Naive thymus-derived CD4-positive, alpha-beta T cell (primary cell): ENCODE measurements around the gene TTC29. TPM values are rescaled to one million over a fixed set of nuclear protein-coding genes. Genes with fewer than 3 reads are reported as not detected.
"Not testable (repeated sequence)": the region's sequence is repeated elsewhere in the genome, so short reads cannot be mapped to it uniquely, and the experiment has no call there.

Experiments used
- ATAC-seq: fragments of 150-1000 bp; cut with Tn5 transposase; 2 replicates; pipeline ENCODE4 v1.10.0; 2021; ENCODE audit warnings: mild to moderate bottlenecking, moderate library complexity
- CTCF ChIA-PET: fragments of 350-600 bp; sonication (Branson Sonifier 250); formaldehyde crosslinking; loops from one replicate; lab custom pipeline; 2021; ENCODE audit warnings: antibody characterized with exemption; lab: Charles Lee
- POLR2A ChIA-PET: fragments of 350-600 bp; sonication (Branson Sonifier 250); formaldehyde crosslinking; loops from one replicate; lab custom pipeline; 2021; ENCODE audit warnings: antibody characterized with exemption, inconsistent platforms; lab: Charles Lee
- DNase-seq, 9 donors: peaks; one replicate each; pipeline versions ENCODE4 v3.0.0 to v3.0.0-alpha.2; 2020 to 2022; ENCODE audit warnings: mixed read lengths in 1 of 9
- H3K27ac ChIP-seq: one replicate; pipeline ENCODE4 v1.7.0; 2013; ENCODE audit warnings: mild to moderate bottlenecking, low read depth, low read length, moderate library complexity
- H3K27me3 ChIP-seq, 2 donors: one replicate each; pipeline ENCODE4 v1.7.0; 2013; ENCODE audit warnings: low read length in 2 of 2, mild to moderate bottlenecking in 2 of 2, moderate library complexity in 2 of 2; ENCODE audit not compliant: control insufficient read depth in 2 of 2, insufficient read depth in 2 of 2
- H3K36me3 ChIP-seq, 3 experiments: 1 replicate in 2 of 3; 2 replicates in 1 of 3; pipeline ENCODE4 v1.7.0; 2013; ENCODE audit warnings: low read length in 3 of 3, mild to moderate bottlenecking in 3 of 3, moderate library complexity in 1 of 3; ENCODE audit not compliant: insufficient read depth in 3 of 3, control insufficient read depth in 2 of 3
- H3K4me1 ChIP-seq, 2 donors: one replicate each; pipeline ENCODE4 v1.7.0; 2013; ENCODE audit warnings: low read length in 2 of 2, mild to moderate bottlenecking in 2 of 2, moderate library complexity in 1 of 2; ENCODE audit not compliant: control insufficient read depth in 2 of 2, insufficient read depth in 2 of 2
- H3K4me3 ChIP-seq: 2 replicates; pipeline ENCODE4 v1.7.0; 2013; ENCODE audit warnings: mild to moderate bottlenecking, low read length
- H3K9me3 ChIP-seq, 3 experiments: 1 replicate in 2 of 3; 2 replicates in 1 of 3; pipeline ENCODE4 v1.7.0; 2013; ENCODE audit warnings: low read length in 3 of 3; ENCODE audit not compliant: control insufficient read depth in 2 of 3
- H3K27ac Mint-ChIP-seq, 9 donors: one replicate each; pipeline ENCODE4 v1.8.0; 2020 to 2022; ENCODE audit warnings: mixed read lengths in 9 of 9, mild to moderate bottlenecking in 8 of 9, moderate library complexity in 5 of 9, inconsistent platforms in 2 of 9
- H3K27me3 Mint-ChIP-seq, 5 donors: one replicate each; pipeline ENCODE4 v1.8.0; 2021 to 2022; ENCODE audit warnings: mixed read lengths in 5 of 5, mild to moderate bottlenecking in 1 of 5
- H3K36me3 Mint-ChIP-seq, 5 donors: one replicate each; pipeline ENCODE4 v1.8.0; 2020 to 2022; ENCODE audit warnings: mixed read lengths in 5 of 5, mild to moderate bottlenecking in 3 of 5, inconsistent platforms in 1 of 5
- H3K4me1 Mint-ChIP-seq, 7 donors: one replicate each; pipeline ENCODE4 v1.8.0; 2020 to 2022; ENCODE audit warnings: mixed read lengths in 7 of 7, mild to moderate bottlenecking in 3 of 7, inconsistent platforms in 1 of 7
- H3K4me3 Mint-ChIP-seq, 10 donors: one replicate each; pipeline ENCODE4 v1.8.0; 2020 to 2022; ENCODE audit warnings: mild to moderate bottlenecking in 10 of 10, mixed read lengths in 10 of 10, moderate library complexity in 6 of 10, inconsistent platforms in 2 of 10
- H3K9me3 Mint-ChIP-seq, 11 donors: one replicate each; pipeline ENCODE4 v1.8.0; 2020 to 2022; ENCODE audit warnings: mixed read lengths in 11 of 11, mild to moderate bottlenecking in 4 of 11, inconsistent platforms in 1 of 11, moderate library complexity in 1 of 11
- intact Hi-C, 2 donors: fragments of 100-400 bp; cut with micrococcal nuclease; formaldehyde crosslinking; loops; one replicate each; pipeline ENCODE4 v1.15.1; 2023
- polyA plus RNA-seq, 2 donors: library from polyadenylated mRNA; unstranded; fragments of 300-500 nt; fragmentation: Illumina TruSeq; gene quantifications; one replicate each; pipeline ENCODE4 v1.2.3, GENCODE V29; 2021
- total RNA-seq, 6 experiments: library from RNA in 5 of 6; stranded (reverse) in 5 of 6; gene quantifications; 1 replicate in 5 of 6; 2 replicates in 1 of 6; pipeline ENCODE4 v1.2.3 and lab custom pipeline; 2021 to 2026

TTC29 gene
- total and polyA plus RNA-seq, 7 experiments from 2014 or later, result not detected

GRCh38 chr4:146776691-146777090 is 169.0 kb downstream of the TTC29 start:
- Mint-ChIP-seq H3K36me3 (no peaks in the 10 kb centered on the region), H3K4me3 (no peak overlapping the region), H3K27me3 (peaks cover 0 to 16% (median 8%) of the 10 kb centered on the region in 5 donors), H3K9me3 (peaks cover 0 to 12% (median 0%) of the 10 kb centered on the region in 11 donors), H3K27ac (no peak overlapping the region), H3K4me1 (no peaks in the 10 kb centered on the region)
- POLR2A ChIA-PET, result no interaction called here
- Histone ChIP-seq H3K4me3 (no peak overlapping the region), H3K4me1 (no peaks in the 10 kb centered on the region), H3K36me3 (no peaks in the 10 kb centered on the region), H3K27ac (no peak overlapping the region), H3K9me3 (no peaks in the 10 kb centered on the region), H3K27me3 (no peaks in the 10 kb centered on the region)
- no peak for DNase-seq
- CTCF ChIA-PET, result no interaction called here
- intact Hi-C loops, result no loop called here
- ATAC-seq, result no peak

GRCh38 chr4:146763560-146763959 is 182.1 kb downstream of the TTC29 start:
- Histone ChIP-seq H3K4me3 (no peak overlapping the region), H3K36me3 (no peaks in the 10 kb centered on the region), H3K27me3 (no peaks in the 10 kb centered on the region), H3K27ac (no peak overlapping the region), H3K9me3 (no peaks in the 10 kb centered on the region), H3K4me1 (no peaks in the 10 kb centered on the region)
- POLR2A ChIA-PET, result no interaction called here
- CTCF ChIA-PET, result interaction anchor here (0.6 kb wide), 1 partner anchor 154 kb away, joined by 3 read pairs; no protein-coding TSS in a partner anchor
- Mint-ChIP-seq H3K36me3 (no peaks in the 10 kb centered on the region), H3K4me3 (no peak overlapping the region), H3K27ac (no peak overlapping the region), H3K9me3 (peaks cover 0 to 9% (median 4%) of the 10 kb centered on the region in 11 donors), H3K4me1 (no peaks in the 10 kb centered on the region), H3K27me3 (peaks cover 0 to 3% (median 0%) of the 10 kb centered on the region in 5 donors)
- ATAC-seq (no peak), DNase-seq (no peak)
- intact Hi-C loops, result no loop called here

- POLR2A ChIA-PET, result no interaction called here
Measured at GRCh38 chr4:146762016-146762415, 183.6 kb downstream of the TTC29 start.

DNA sequence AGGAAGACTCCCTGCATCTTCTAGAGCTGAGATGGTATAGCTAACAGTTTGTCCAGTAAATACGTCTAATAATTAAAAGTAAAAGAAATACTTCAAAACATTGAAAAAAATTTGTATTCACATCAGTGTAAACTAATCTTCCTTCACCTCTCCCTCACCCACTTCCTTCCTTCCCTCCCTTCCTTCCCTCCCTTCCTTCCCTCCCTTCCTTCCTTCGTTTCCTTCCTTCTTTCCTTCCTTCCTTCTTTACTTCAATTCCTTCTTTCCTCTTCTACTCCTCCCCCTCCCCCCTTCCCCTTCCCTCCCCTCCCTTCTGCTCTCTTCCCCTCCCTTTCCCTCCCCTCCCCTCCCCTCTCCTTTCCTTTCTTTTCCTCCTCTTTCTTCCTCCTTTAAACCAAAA is 203.2 kb downstream of the TTC29 start:
- H3K4me1 Mint-ChIP-seq, result no peaks in the 10 kb centered on the region
- Histone ChIP-seq H3K27ac (no peak overlapping the region), H3K4me3 (no peak overlapping the region), H3K9me3 (no peaks in the 10 kb centered on the region), H3K27me3 (no peaks in the 10 kb centered on the region), H3K36me3 (no peaks in the 10 kb centered on the region), H3K4me1 (no peaks in the 10 kb centered on the region)
- H3K27me3 Mint-ChIP-seq, result peaks cover 0 to 21% (median 10%) of the 10 kb centered on the region in 5 donors
- POLR2A ChIA-PET, result no interaction called here
- no peak for DNase-seq
- H3K9me3 Mint-ChIP-seq, result peaks cover 0 to 13% (median under 1%) of the 10 kb centered on the region in 11 donors
- H3K4me3 Mint-ChIP-seq, result no peak overlapping the region
- no peak overlapping the region for H3K27ac Mint-ChIP-seq
- H3K36me3 Mint-ChIP-seq, result peaks cover 0 to 6% (median 0%) of the 10 kb centered on the region in 5 donors
- CTCF ChIA-PET, result no interaction called here
- ATAC-seq, result no peak
- intact Hi-C loops, result no loop called here

More at GRCh38 chr4:146762016-146762415, 183.6 kb downstream of the TTC29 start:
- peaks cover 0 to 5% (median under 1%) of the 10 kb centered on the region in 5 donors for H3K27me3 Mint-ChIP-seq
- H3K9me3 Mint-ChIP-seq, result peaks cover 3 to 22% (median 7%) of the 10 kb centered on the region in 11 donors
- ATAC-seq, result no peak
- CTCF ChIA-PET, result interaction anchor here (0.6 kb wide), 1 partner anchor 19 kb away, joined by 3 read pairs; no protein-coding TSS in a partner anchor
- H3K4me3 Mint-ChIP-seq, result no peak overlapping the region
- no peaks in the 10 kb centered on the region for H3K4me1 Mint-ChIP-seq
- Histone ChIP-seq H3K27ac (no peak overlapping the region), H3K4me1 (no peaks in the 10 kb centered on the region), H3K9me3 (no peaks in the 10 kb centered on the region), H3K4me3 (no peak overlapping the region), H3K36me3 (no peaks in the 10 kb centered on the region), H3K27me3 (no peaks in the 10 kb centered on the region)
- no peak for DNase-seq
- H3K36me3 Mint-ChIP-seq, result no peaks in the 10 kb centered on the region
- intact Hi-C loops, result no loop called here
- no peak overlapping the region for H3K27ac Mint-ChIP-seq

GRCh38 chr4:146739182-146739581 is 206.5 kb downstream of the TTC29 start:
- ChIA-PET POLR2A (no interaction called here), CTCF (no interaction called here)
- Mint-ChIP-seq H3K36me3 (peaks cover 0 to 6% (median 0%) of the 10 kb centered on the region in 5 donors), H3K27ac (no peak overlapping the region), H3K4me3 (no peak overlapping the region), H3K4me1 (no peaks in the 10 kb centered on the region), H3K27me3 (peaks cover 0 to 15% (median 12%) of the 10 kb centered on the region in 5 donors), H3K9me3 (peaks cover 0 to 9% (median 0%) of the 10 kb centered on the region in 11 donors)
- Histone ChIP-seq H3K27me3 (no peaks in the 10 kb centered on the region), H3K36me3 (no peaks in the 10 kb centered on the region), H3K27ac (no peak overlapping the region), H3K9me3 (no peaks in the 10 kb centered on the region), H3K4me1 (no peaks in the 10 kb centered on the region), H3K4me3 (no peak overlapping the region)
- intact Hi-C loops, result no loop called here
- DNase-seq (no peak), ATAC-seq (no peak)

- H3K4me3 ChIP-seq, POLR2A ChIA-PET, H3K27ac Mint-ChIP-seq, H3K9me3 ChIP-seq, H3K4me1 ChIP-seq, DNase-seq, H3K36me3 Mint-ChIP-seq, H3K36me3 ChIP-seq, H3K4me1 Mint-ChIP-seq, ATAC-seq, H3K27me3 ChIP-seq, H3K9me3 Mint-ChIP-seq, H3K27ac ChIP-seq, intact Hi-C loops, H3K4me3 Mint-ChIP-seq, CTCF ChIA-PET: not testable (repeated sequence)
- H3K27me3 Mint-ChIP-seq, result peaks cover 0 to 11% (median 0%) of the 10 kb centered on the region in 5 donors
Measured at GRCh38 chr4:146723519-146723918, 222.1 kb downstream of the TTC29 start.

- no peak overlapping the region for H3K27ac ChIP-seq
- intact Hi-C loops, result no loop called here
- POLR2A ChIA-PET, result no interaction called here
- Mint-ChIP-seq H3K36me3 (no peaks in the 10 kb centered on the region), H3K27ac (no peak overlapping the region), H3K4me3 (no peak overlapping the region), H3K27me3 (peaks cover 0 to 17% (median 6%) of the 10 kb centered on the region in 5 donors), H3K4me1 (no peaks in the 10 kb centered on the region), H3K9me3 (peaks cover 0 to 4% (median 0%) of the 10 kb centered on the region in 11 donors)
- H3K36me3 ChIP-seq, result no peaks in the 10 kb centered on the region
- no peaks in the 10 kb centered on the region for H3K9me3 ChIP-seq
- no peak for ATAC-seq
- no peak for DNase-seq
- no peaks in the 10 kb centered on the region for H3K4me1 ChIP-seq
- H3K4me3 ChIP-seq, result no peak overlapping the region
- H3K27me3 ChIP-seq, result no peaks in the 10 kb centered on the region
- CTCF ChIA-PET, result no interaction called here
Measured at GRCh38 chr4:146709956-146710355, 235.7 kb downstream of the TTC29 start.
